GM23248 (cell line): ENCODE data around the gene DMAP1. TPM values are rescaled to one million over a fixed set of nuclear protein-coding genes. Genes with fewer than 3 reads are reported as not detected.
A peak's percentile ranks its signal among the peaks of the same experiment; 100 is the strongest.

Source experiments
- DNase-seq: peaks from one replicate; pipeline ENCODE4 v3.0.0-alpha.2; 2015
- H2AFZ ChIP-seq: fragments of 200-600 bp; sonication (generic); 2 replicates; pipeline ENCODE4 v1.6.1; 2016; ENCODE audit warnings: antibody characterized with exemption
- H3F3A ChIP-seq: fragments of 200-600 bp; sonication (generic); 2 replicates; pipeline ENCODE4 v1.6.1; 2016; ENCODE audit warnings: mild to moderate bottlenecking, antibody characterized with exemption, mixed run types; ENCODE audit not compliant: insufficient read depth
- H3K27ac ChIP-seq: fragments of 200-600 bp; sonication (generic); 2 replicates; pipeline ENCODE4 v1.5.1; 2016; ENCODE audit warnings: mild to moderate bottlenecking
- H3K27me3 ChIP-seq: fragments of 200-600 bp; sonication (generic); replicated peaks from 2 replicates; pipeline ENCODE4 v1.6.1; 2016; ENCODE audit warnings: mild to moderate bottlenecking; ENCODE audit not compliant: insufficient read depth
- H3K36me3 ChIP-seq: fragments of 200-600 bp; sonication (generic); 2 replicates; pipeline ENCODE4 v1.6.1; 2016; ENCODE audit warnings: low read depth, mild to moderate bottlenecking
- H3K4me1 ChIP-seq: fragments of 200-600 bp; sonication (generic); 2 replicates; pipeline ENCODE4 v1.6.1; 2016; ENCODE audit warnings: mild to moderate bottlenecking; ENCODE audit not compliant: insufficient read depth
- H3K4me2 ChIP-seq: fragments of 200-600 bp; sonication (generic); one replicate; pipeline ENCODE4 v1.6.1; 2016; ENCODE audit warnings: mild to moderate bottlenecking; ENCODE audit not compliant: unreplicated experiment
- H3K4me3 ChIP-seq: fragments of 200-600 bp; sonication (generic); 2 replicates; pipeline ENCODE4 v1.5.1; 2016; ENCODE audit warnings: mild to moderate bottlenecking
- H3K79me2 ChIP-seq: fragments of 200-600 bp; sonication (generic); 2 replicates; pipeline ENCODE4 v1.6.1; 2016; ENCODE audit warnings: mild to moderate bottlenecking; ENCODE audit not compliant: insufficient read depth
- H3K9ac ChIP-seq: fragments of 200-600 bp; sonication (generic); 2 replicates; pipeline ENCODE4 v1.6.1; 2016; ENCODE audit warnings: mild to moderate bottlenecking
- H3K9me2 ChIP-seq: fragments of 200-600 bp; sonication (generic); 2 replicates; pipeline ENCODE4 v1.6.1; 2016; ENCODE audit warnings: mixed run types, mild to moderate bottlenecking, moderate library complexity; ENCODE audit not compliant: insufficient read depth
- H3K9me3 ChIP-seq: fragments of 200-600 bp; sonication (generic); one replicate; pipeline ENCODE4 v1.6.1; 2017; ENCODE audit warnings: low read depth
- H4K20me1 ChIP-seq: fragments of 200-600 bp; sonication (generic); 2 replicates; pipeline ENCODE4 v1.6.0; 2016; ENCODE audit not compliant: insufficient read depth
- EZH2 ChIP-seq: fragments of 200-600 bp; sonication (generic); IDR thresholded peaks from 2 replicates; pipeline ENCODE4 v1.6.1; 2018; ENCODE audit warnings: antibody characterized with exemption, mild to moderate bottlenecking; ENCODE audit not compliant: insufficient read depth, poor library complexity, severe bottlenecking
- EZH2phosphoT487 ChIP-seq: fragments of 200-600 bp; sonication (generic); IDR thresholded peaks from 2 replicates; pipeline ENCODE4 v1.6.1; 2018; ENCODE audit warnings: antibody characterized with exemption, moderate library complexity, mild to moderate bottlenecking, low read depth; ENCODE audit not compliant: insufficient read depth
- WGBS, 2 experiments: methylation state at CpG; one replicate each; pipeline ENCODE4 v1.1.6; 2015 to 2017; ENCODE audit warnings: low lambda C conversion rate in 2 of 2, low coverage in 1 of 2; ENCODE audit errors: missing lambda C conversion rate in 2 of 2; 5-methylcytosine and 5-hydroxymethylcytosine counted together
- in situ Hi-C: fragments of 300-500 bp; cut with MboI; formaldehyde crosslinking; loops from 2 replicates; pipeline ENCODE4 v1.15.0; 2020
- polyA plus RNA-seq: library from polyadenylated mRNA; unstranded; fragments of >200 nt; fragmentation: Nextera tagmentation; extraction: Ambion mirVana; gene quantifications from 2 replicates; pipeline ENCODE4 v1.2.1, GENCODE V29; 2016
- total RNA-seq: library from RNA; depleted of rRNA; stranded (reverse); fragments of >200 nt; shearing (Covaris generic); gene quantifications from 2 replicates; pipeline ENCODE4 v1.2.3, GENCODE V29; 2014; rRNA removed

Gene DMAP1
- total RNA-seq (9.6 and 16.0 TPM in 2 replicates), polyA plus RNA-seq (30.5 and 32.7 TPM in 2 replicates)

- H3K27ac ChIP-seq: no peak within 1 kb of the TSS
- H2AFZ ChIP-seq: peak within 1 kb of the TSS; percentile 98
- peak within 1 kb of the TSS; percentile 99 for H3K4me3 ChIP-seq
- no peaks in the 10 kb centered on the region for H3K27me3 ChIP-seq
- peak; percentile 92 for DNase-seq
- H4K20me1 ChIP-seq: no peaks in the 10 kb centered on the region
- WGBS, 2 experiments: 2 to 3% methylated on average over 35 to 42 of the region's 44 CpGs
- H3K4me1 ChIP-seq: 0 out of 2 replicates have a peak, but pooled peaks cover 5% of the 10 kb centered on the region
- no peaks in the 10 kb centered on the region for H3K9me3 ChIP-seq
- no peaks in the 10 kb centered on the region for H3K9me2 ChIP-seq
- no peaks in the 10 kb centered on the region for H3F3A ChIP-seq
- peak within 1 kb of the TSS; percentile 85 for H3K4me2 ChIP-seq
- H3K79me2 ChIP-seq: peaks cover 8% of the 10 kb centered on the region
- TF ChIP-seq EZH2phosphoT487 (no peak), EZH2 (no peak)
- in situ Hi-C loops: no loop called here
- no peaks in the 10 kb centered on the region for H3K36me3 ChIP-seq
- peak within 1 kb of the TSS; percentile 93 for H3K9ac ChIP-seq
Measured at GRCh38 chr1:44213222-44214112, at the start of gene DMAP1. Gene DMAP1, plus strand, starts transcription at chr1:44213471. Its CDS starts 283 bp downstream, at chr1:44213754.

GRCh38 chr1:44168520-44169098 lies 44.7 kb upstream of the DMAP1 start:
- no peak overlapping the region for H3K9ac ChIP-seq
- TF ChIP-seq EZH2: no peak
- no peak for TF ChIP-seq EZH2phosphoT487
- no peak overlapping the region for H3K4me3 ChIP-seq
- no peaks in the 10 kb centered on the region for H3K27me3 ChIP-seq
- H3K4me1 ChIP-seq: peaks cover 5% of the 10 kb centered on the region
- H2AFZ ChIP-seq: no peak overlapping the region
- H3K9me3 ChIP-seq: no peaks in the 10 kb centered on the region
- H3K9me2 ChIP-seq: no peaks in the 10 kb centered on the region
- H3K27ac ChIP-seq: no peak overlapping the region
- in situ Hi-C loops: no loop called here
- no peaks in the 10 kb centered on the region for H3K36me3 ChIP-seq
- DNase-seq: no peak
- WGBS, 2 experiments: 71 to 77% methylated on average over 5 of the region's 5 CpGs
- no peaks in the 10 kb centered on the region for H3K79me2 ChIP-seq
- no peaks in the 10 kb centered on the region for H4K20me1 ChIP-seq
- H3K4me2 ChIP-seq: no peak overlapping the region
- no peaks in the 10 kb centered on the region for H3F3A ChIP-seq

- in situ Hi-C loops: no loop called here
- TF ChIP-seq EZH2 (no peak), EZH2phosphoT487 (no peak)
- H3K27me3 ChIP-seq: no peaks in the 10 kb centered on the region
- H3K4me2 ChIP-seq: no peak overlapping the region
- no peak overlapping the region for H3K9ac ChIP-seq
- no peaks in the 10 kb centered on the region for H3K9me3 ChIP-seq
- H2AFZ ChIP-seq: peak overlapping the region; percentile 47; the same call in 1 of the 2 replicates
- H3F3A ChIP-seq: no peaks in the 10 kb centered on the region
- H3K4me3 ChIP-seq: no peak overlapping the region
- no peaks in the 10 kb centered on the region for H3K36me3 ChIP-seq
- H3K9me2 ChIP-seq: no peaks in the 10 kb centered on the region
- H4K20me1 ChIP-seq: no peaks in the 10 kb centered on the region
- H3K79me2 ChIP-seq: no peaks in the 10 kb centered on the region
- no peak overlapping the region for H3K27ac ChIP-seq
- 86% methylated on average over 3 of the region's 3 CpGs for WGBS, 2 experiments
- DNase-seq: peak; percentile 66
- peaks cover 5% of the 10 kb centered on the region for H3K4me1 ChIP-seq
Measured at GRCh38 chr1:44170281-44170823, 42.9 kb upstream of the DMAP1 start.

GRCh38 chr1:44174630-44175029 lies 38.6 kb upstream of the DMAP1 start:
- WGBS, 2 experiments: 23 to 25% methylated on average over 1 of the region's 1 CpG

More at GRCh38 chr1:44174630-44175029, 38.6 kb upstream of the DMAP1 start:
- Histone ChIP-seq H3K9me3 (no peaks in the 10 kb centered on the region), H3K27ac (no peak overlapping the region), H2AFZ (no peak overlapping the region), H3K4me2 (no peak overlapping the region), H3K27me3 (no peaks in the 10 kb centered on the region), H3F3A (no peaks in the 10 kb centered on the region), H3K9me2 (no peaks in the 10 kb centered on the region), H3K9ac (no peak overlapping the region), H3K36me3 (no peaks in the 10 kb centered on the region), H4K20me1 (no peaks in the 10 kb centered on the region), H3K4me3 (no peak overlapping the region), H3K79me2 (no peaks in the 10 kb centered on the region), H3K4me1 (peaks cover 5% of the 10 kb centered on the region)
- TF ChIP-seq EZH2phosphoT487: no peak
- no peak for TF ChIP-seq EZH2
- in situ Hi-C loops: no loop called here
- DNase-seq: no peak
